Neuronal stem cell (in vitro differentiated cells): ENCODE data around the gene IL17C.
A peak's percentile ranks its signal among the peaks of the same experiment; 100 is the strongest.

Source experiments
- DNase-seq: peaks from one replicate; pipeline ENCODE4 v3.0.0-alpha.2; 2013; ENCODE audit warnings: low spot score
- H2AFZ ChIP-seq: one replicate; pipeline ENCODE4 v1.6.1; 2013; ENCODE audit warnings: mild to moderate bottlenecking, low read length, inconsistent platforms
- H2AK5ac ChIP-seq: 2 replicates; pipeline ENCODE4 v1.6.1; 2013; ENCODE audit warnings: low read depth, mild to moderate bottlenecking, inconsistent platforms, low read length, moderate library complexity, mixed read lengths
- H2BK120ac ChIP-seq: 2 replicates; pipeline ENCODE4 v1.6.1; 2013; ENCODE audit warnings: low read depth, mild to moderate bottlenecking, inconsistent platforms, low read length, moderate library complexity, mixed read lengths
- H2BK12ac ChIP-seq: one replicate; pipeline ENCODE4 v1.6.1; 2013; ENCODE audit warnings: low read length, inconsistent platforms
- H2BK15ac ChIP-seq: 2 replicates; pipeline ENCODE4 v1.6.1; 2013; ENCODE audit warnings: mild to moderate bottlenecking, low read length, inconsistent platforms, mixed read lengths
- H2BK5ac ChIP-seq: one replicate; pipeline ENCODE4 v1.6.1; 2013; ENCODE audit warnings: inconsistent platforms, mild to moderate bottlenecking, low read length, moderate library complexity
- H3K14ac ChIP-seq: one replicate; pipeline ENCODE4 v1.6.1; 2013; ENCODE audit warnings: low read length, inconsistent platforms
- H3K18ac ChIP-seq: 2 replicates; pipeline ENCODE4 v1.6.1; 2013; ENCODE audit warnings: low read length, inconsistent platforms
- H3K23ac ChIP-seq: 2 replicates; pipeline ENCODE4 v1.6.1; 2013; ENCODE audit warnings: low read depth, mild to moderate bottlenecking, mixed read lengths, low read length, inconsistent platforms; ENCODE audit not compliant: poor library complexity
- H3K27ac ChIP-seq: replicated peaks from 3 replicates; pipeline ENCODE4 v1.5.1; 2013; ENCODE audit warnings: low read length, inconsistent platforms
- H3K27me3 ChIP-seq, 3 experiments: 2 replicates each; pipeline ENCODE4 v1.6.1; 2013; ENCODE audit warnings: low read length in 3 of 3, mild to moderate bottlenecking in 2 of 3, inconsistent platforms in 1 of 3, low read depth in 1 of 3, mixed read lengths in 1 of 3, moderate library complexity in 1 of 3; ENCODE audit not compliant: control insufficient read depth in 3 of 3, insufficient read depth in 3 of 3
- H3K36me3 ChIP-seq, 2 donors: replicated peaks in 1 of 2; 2 replicates each; pipeline ENCODE4 v1.6.1; 2013; ENCODE audit warnings: low read length in 2 of 2; ENCODE audit not compliant: control insufficient read depth in 2 of 2, insufficient read depth in 2 of 2
- H3K4ac ChIP-seq: 2 replicates; pipeline ENCODE4 v1.6.1; 2013; ENCODE audit warnings: inconsistent platforms, mild to moderate bottlenecking, low read length, moderate library complexity
- H3K4me1 ChIP-seq, 2 donors: 1 replicate in 1 of 2; 2 replicates in 1 of 2; pipeline ENCODE4 v1.6.1; 2013; ENCODE audit warnings: low read length in 2 of 2, low read depth in 1 of 2; ENCODE audit not compliant: control insufficient read depth in 2 of 2, insufficient read depth in 1 of 2
- H3K4me2 ChIP-seq: one replicate; pipeline ENCODE4 v1.6.1; 2013; ENCODE audit warnings: mild to moderate bottlenecking, low read length, inconsistent platforms; ENCODE audit not compliant: insufficient read depth, poor library complexity, severe bottlenecking
- H3K4me3 ChIP-seq, 2 donors: 2 replicates each; pipeline ENCODE4 v1.5.1; 2013; ENCODE audit warnings: low read length in 2 of 2, mild to moderate bottlenecking in 2 of 2, inconsistent platforms in 1 of 2, moderate library complexity in 1 of 2
- H3K79me1 ChIP-seq: one replicate; pipeline ENCODE4 v1.6.1; 2013; ENCODE audit warnings: low read depth, mild to moderate bottlenecking, inconsistent platforms, low read length, moderate library complexity
- H3K9ac ChIP-seq: one replicate; pipeline ENCODE4 v1.6.1; 2013; ENCODE audit warnings: mild to moderate bottlenecking, low read depth, low read length, inconsistent platforms; ENCODE audit not compliant: poor library complexity
- H3K9me3 ChIP-seq, 2 donors: replicated peaks in 1 of 2; 2 replicates each; pipeline versions ENCODE3 to v1.6.1; 2013; ENCODE audit warnings: low read length in 2 of 2, mild to moderate bottlenecking in 2 of 2, inconsistent platforms in 1 of 2, low read depth in 1 of 2, mixed read lengths in 1 of 2, moderate library complexity in 1 of 2; ENCODE audit not compliant: control insufficient read depth in 2 of 2, insufficient read depth in 1 of 2
- H4K8ac ChIP-seq: one replicate; pipeline ENCODE4 v1.6.1; 2013; ENCODE audit warnings: low read depth, mild to moderate bottlenecking, inconsistent platforms, low read length, moderate library complexity
- H4K91ac ChIP-seq: one replicate; pipeline ENCODE4 v1.6.1; 2013; ENCODE audit warnings: low read length, low read depth, mild to moderate bottlenecking, inconsistent platforms; ENCODE audit not compliant: poor library complexity
- WGBS, 2 donors: extraction: QIAGEN DNeasy Blood & Tissue Kit; methylation state at CpG; one replicate each; pipeline ENCODE4 v1.1.7; 2013; ENCODE audit warnings: missing lambda C conversion rate in 2 of 2, mixed read lengths in 1 of 2; ENCODE audit not compliant: insufficient read length in 2 of 2, insufficient replicate concordance in 1 of 2; ENCODE audit errors: extremely low coverage in 2 of 2; 5-methylcytosine and 5-hydroxymethylcytosine counted together

Gene IL17C

DNA sequence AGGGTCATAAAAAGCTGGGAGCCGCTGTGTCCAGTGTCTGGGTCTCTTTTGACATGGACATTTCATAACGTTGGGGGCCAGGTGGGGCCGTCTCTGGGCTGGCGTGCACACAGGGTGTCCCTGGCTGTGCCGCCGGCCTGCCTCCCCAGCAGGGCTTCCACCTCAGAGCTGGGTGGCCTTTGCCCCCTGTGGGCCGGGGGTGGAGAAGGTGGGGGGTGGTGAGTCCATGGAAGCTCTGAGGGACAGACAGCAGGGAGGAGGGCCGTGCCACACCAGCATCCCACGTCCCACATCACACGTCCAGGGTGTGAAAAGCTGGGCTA is 48.8 kb downstream of the IL17C start:
- peaks cover 8 to 75% (median 35%) of the 10 kb centered on the region in 3 experiments for H3K27me3 ChIP-seq
- DNase-seq: no peak

DNA sequence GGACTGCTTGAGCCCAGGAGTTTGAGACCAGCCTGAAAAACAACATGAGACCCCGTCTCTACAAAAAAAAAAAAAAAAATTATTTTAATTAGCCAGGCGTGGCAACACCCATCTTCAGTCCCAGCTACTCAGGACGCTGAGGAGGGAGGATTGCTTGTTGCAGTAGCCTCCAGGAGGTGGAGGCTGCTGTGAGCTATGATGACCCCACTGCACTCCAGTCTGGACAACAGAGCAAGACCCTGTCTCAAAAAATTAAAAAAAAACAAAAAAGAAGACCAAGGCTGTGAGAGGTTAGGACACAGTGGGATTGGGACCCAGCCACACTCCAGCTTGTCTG is 49.3 kb downstream of the IL17C start:
- Histone ChIP-seq H2AK5ac (peak overlapping the region; percentile 12), H3K79me1 (peaks cover 6% of the 10 kb centered on the region), H3K36me3 (no peaks in the 10 kb centered on the region), H3K4ac (no peak overlapping the region), H2BK15ac (no peak overlapping the region), H2BK120ac (no peak overlapping the region), H4K8ac (no peak overlapping the region), H3K23ac (peak overlapping the region; percentile 46), H3K18ac (no peak overlapping the region), H4K91ac (no peak overlapping the region), H3K4me2 (no peak overlapping the region), H3K9ac (no peak overlapping the region), H3K14ac (no peak overlapping the region), H2BK5ac (no peak overlapping the region), H3K27ac (no peak overlapping the region), H2BK12ac (no peak overlapping the region), H3K27me3 (peaks cover 8 to 75% (median 35%) of the 10 kb centered on the region in 3 experiments), H2AFZ (no peak overlapping the region), H3K9me3 (no peaks in the 10 kb centered on the region), H3K4me3 (no peak overlapping the region), H3K4me1 (peaks cover 12 to 16% of the 10 kb centered on the region in 2 donors)
- no peak for DNase-seq
- WGBS, 2 donors: no CpG with 5 or more reads among the region's 3 CpGs

More for the DNA sequence above, 48.8 kb downstream of the IL17C start:
- H3K79me1 ChIP-seq: peaks cover 6% of the 10 kb centered on the region
- H2BK12ac ChIP-seq: no peak overlapping the region
- H3K14ac ChIP-seq: no peak overlapping the region
- no peak overlapping the region for H4K91ac ChIP-seq
- no peak overlapping the region for H3K27ac ChIP-seq
- H3K18ac ChIP-seq: no peak overlapping the region
- H2AK5ac ChIP-seq: no peak overlapping the region
- no peak overlapping the region for H3K4me2 ChIP-seq
- peaks cover 12 to 16% of the 10 kb centered on the region in 2 donors for H3K4me1 ChIP-seq
- no peak overlapping the region for H3K9ac ChIP-seq
- no peaks in the 10 kb centered on the region for H3K36me3 ChIP-seq
- no CpG with 5 or more reads among the region's 10 CpGs for WGBS, 2 donors
- H3K4ac ChIP-seq: no peak overlapping the region
- no peak overlapping the region for H4K8ac ChIP-seq
- H3K23ac ChIP-seq: no peak overlapping the region
- H2BK15ac ChIP-seq: no peak overlapping the region
- H2BK5ac ChIP-seq: no peak overlapping the region
- no peaks in the 10 kb centered on the region for H3K9me3 ChIP-seq
- no peak overlapping the region for H2BK120ac ChIP-seq
- H3K4me3 ChIP-seq: no peak overlapping the region
- H2AFZ ChIP-seq: no peak overlapping the region

DNA sequence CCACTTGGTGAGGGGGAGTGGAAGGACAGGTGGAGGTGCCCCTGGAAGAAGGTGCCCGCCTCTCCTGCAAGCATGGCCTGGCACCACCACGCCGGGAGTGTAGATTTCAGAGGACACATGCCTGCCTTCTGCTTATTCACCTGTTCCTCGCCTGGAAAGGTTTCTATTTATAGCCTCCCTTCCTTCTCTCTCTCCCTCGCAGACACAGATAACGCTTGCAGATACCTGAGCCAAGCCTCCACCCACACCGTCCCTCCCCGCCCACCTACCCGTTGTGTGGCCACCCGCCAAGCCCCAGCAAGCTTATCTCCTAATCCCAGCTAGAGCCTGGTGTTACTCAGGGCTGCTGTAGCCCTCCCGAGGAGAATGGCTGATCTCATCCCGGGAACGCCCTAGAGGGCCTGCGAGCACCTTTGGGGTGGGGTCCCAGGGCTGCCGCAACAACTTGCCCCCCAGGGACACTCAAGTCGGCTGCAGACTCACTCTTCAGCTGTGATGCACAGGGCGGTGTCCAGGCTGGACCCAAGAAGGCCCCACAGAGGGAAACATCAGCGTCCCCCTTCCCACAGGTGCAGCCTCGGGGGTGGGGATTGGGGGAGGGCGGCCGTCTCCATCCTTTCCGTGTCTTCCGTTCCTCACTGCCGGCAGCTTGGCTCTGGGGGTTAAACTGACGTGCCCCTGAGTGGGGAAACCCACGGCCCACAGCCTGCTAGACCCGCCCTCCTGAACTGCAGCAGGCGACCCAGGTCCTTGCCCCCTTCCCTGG is 49.8 kb downstream of the IL17C start:
- WGBS, 2 donors: no CpG with 5 or more reads among the region's 28 CpGs
- no peak overlapping the region for H2BK15ac ChIP-seq
- H2BK120ac ChIP-seq: peak overlapping the region; percentile 31
- H3K23ac ChIP-seq: peak overlapping the region; percentile 46
- H4K8ac ChIP-seq: no peak overlapping the region
- no peaks in the 10 kb centered on the region for H3K36me3 ChIP-seq
- no peak overlapping the region for H4K91ac ChIP-seq
- no peak overlapping the region for H2AFZ ChIP-seq
- no peak overlapping the region for H3K14ac ChIP-seq
- H3K4me1 ChIP-seq: peaks cover 12 to 16% of the 10 kb centered on the region in 2 donors
- peaks cover 6% of the 10 kb centered on the region for H3K79me1 ChIP-seq
- no peak for DNase-seq
- no peaks in the 10 kb centered on the region for H3K9me3 ChIP-seq
- no peak overlapping the region for H3K4me2 ChIP-seq
- peak overlapping the region; percentile 70 for H2AK5ac ChIP-seq
- no peak overlapping the region for H3K4me3 ChIP-seq
- H3K9ac ChIP-seq: no peak overlapping the region
- peak overlapping the region; percentile 5 for H2BK5ac ChIP-seq
- H2BK12ac ChIP-seq: no peak overlapping the region
- H3K18ac ChIP-seq: no peak overlapping the region
- H3K27ac ChIP-seq: no peak overlapping the region
- H3K27me3 ChIP-seq: peaks cover 8 to 78% (median 35%) of the 10 kb centered on the region in 3 experiments
- no peak overlapping the region for H3K4ac ChIP-seq
